Omental fat pad (tissue), 4 donors: ENCODE results near the gene TSGA10IP. TPM values are rescaled to one million over a fixed set of nuclear protein-coding genes. Genes with fewer than 3 reads are reported as not detected.

Experiments
- ATAC-seq: fragments of 150-250 bp; one replicate; pipeline ENCODE4 v1.9.1; 2016; ENCODE audit warnings: mild to moderate bottlenecking, moderate library complexity; ENCODE audit not compliant: low FRiP score
- DNase-seq: peaks from one replicate; pipeline ENCODE4 v3.0.0-alpha.2; 2019; ENCODE audit warnings: low spot score
- total RNA-seq, 4 donors: library from RNA; depleted of rRNA; stranded (reverse); fragments of >200 nt; gene quantifications; one replicate each; pipeline ENCODE4 v1.1.0, GENCODE V29; 2016
- TF ChIP-seq, protein P1 (sequence below), 3 donors: fragments of 450-650 bp; IDR thresholded peaks; one replicate each; pipeline ENCODE4 v1.5.1; 2016 to 2017; ENCODE audit warnings: antibody characterized with exemption in 3 of 3, mild to moderate bottlenecking in 3 of 3, moderate library complexity in 2 of 3

TSGA10IP gene
- total RNA-seq, 4 donors from 2014 or later = 0.24 TPM; not detected in 3

DNA sequence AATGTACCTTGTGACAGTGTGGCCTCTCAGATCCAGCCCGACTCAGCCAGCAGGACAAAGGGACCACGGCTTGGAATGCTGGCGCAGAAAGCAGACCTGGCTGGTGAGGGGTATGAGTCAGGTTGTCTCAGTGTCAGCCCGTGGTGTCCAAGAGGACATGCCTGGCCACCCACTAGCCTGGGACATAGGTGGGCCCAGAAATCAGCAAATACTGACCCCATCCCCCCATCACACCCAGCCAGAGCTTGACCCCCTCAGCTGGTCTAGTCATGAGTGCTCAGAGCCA is 61.6 kb downstream of the TSGA10IP start:
- DNase-seq (no peak), ATAC-seq (no peak)
- TF ChIP-seq, protein P1, sequence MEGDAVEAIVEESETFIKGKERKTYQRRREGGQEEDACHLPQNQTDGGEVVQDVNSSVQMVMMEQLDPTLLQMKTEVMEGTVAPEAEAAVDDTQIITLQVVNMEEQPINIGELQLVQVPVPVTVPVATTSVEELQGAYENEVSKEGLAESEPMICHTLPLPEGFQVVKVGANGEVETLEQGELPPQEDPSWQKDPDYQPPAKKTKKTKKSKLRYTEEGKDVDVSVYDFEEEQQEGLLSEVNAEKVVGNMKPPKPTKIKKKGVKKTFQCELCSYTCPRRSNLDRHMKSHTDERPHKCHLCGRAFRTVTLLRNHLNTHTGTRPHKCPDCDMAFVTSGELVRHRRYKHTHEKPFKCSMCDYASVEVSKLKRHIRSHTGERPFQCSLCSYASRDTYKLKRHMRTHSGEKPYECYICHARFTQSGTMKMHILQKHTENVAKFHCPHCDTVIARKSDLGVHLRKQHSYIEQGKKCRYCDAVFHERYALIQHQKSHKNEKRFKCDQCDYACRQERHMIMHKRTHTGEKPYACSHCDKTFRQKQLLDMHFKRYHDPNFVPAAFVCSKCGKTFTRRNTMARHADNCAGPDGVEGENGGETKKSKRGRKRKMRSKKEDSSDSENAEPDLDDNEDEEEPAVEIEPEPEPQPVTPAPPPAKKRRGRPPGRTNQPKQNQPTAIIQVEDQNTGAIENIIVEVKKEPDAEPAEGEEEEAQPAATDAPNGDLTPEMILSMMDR (IDR thresholded peaks at IDR 0.05) = no peak

DNA sequence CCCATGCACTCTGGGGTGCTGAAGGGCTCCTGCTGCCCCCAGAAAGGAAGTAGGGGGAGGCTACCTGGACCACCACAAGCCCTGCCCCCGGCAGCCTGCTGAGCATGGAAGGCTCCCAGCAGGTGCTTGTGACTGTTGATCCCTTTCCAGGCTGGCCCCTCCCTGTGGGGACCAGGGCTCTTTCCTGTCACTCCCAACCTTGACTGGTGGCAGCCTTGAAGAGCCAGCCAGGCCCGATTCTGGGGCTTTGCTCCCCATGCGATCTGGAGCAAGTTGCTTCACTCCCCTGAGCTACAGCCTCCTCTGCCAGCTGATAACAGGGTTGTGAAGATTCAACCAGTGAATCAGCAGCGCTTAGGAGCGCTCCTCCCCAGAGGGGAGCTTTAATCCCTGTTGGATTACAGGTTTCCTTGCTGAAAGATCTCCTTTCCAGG is 61.9 kb downstream of the TSGA10IP start:
- DNase-seq (no peak), ATAC-seq (no peak)
- TF ChIP-seq, protein P1 (IDR thresholded peaks at IDR 0.05) = no peak

DNA sequence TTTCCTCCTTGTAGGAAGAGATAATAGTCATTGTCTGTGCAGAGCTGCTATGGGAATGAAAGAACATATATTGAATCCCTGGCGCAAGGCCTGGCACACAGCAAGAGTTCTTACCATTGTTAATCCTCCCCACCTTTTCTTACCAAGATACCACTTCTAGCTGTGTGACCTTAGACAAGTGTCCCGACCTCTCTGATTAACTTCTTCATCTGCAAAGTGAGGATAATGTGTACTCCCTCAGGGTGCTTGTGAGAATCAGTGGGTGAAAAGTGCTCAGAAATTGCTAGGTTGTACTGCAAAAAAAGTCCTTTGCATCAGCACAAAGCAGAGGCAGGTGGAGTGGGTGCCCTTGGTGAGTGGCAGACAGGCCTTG is 62.8 kb downstream of the TSGA10IP start:
- TF ChIP-seq, protein P1 (IDR thresholded peaks at IDR 0.05) = no peak
- no peak for ATAC-seq
- no peak for DNase-seq

DNA sequence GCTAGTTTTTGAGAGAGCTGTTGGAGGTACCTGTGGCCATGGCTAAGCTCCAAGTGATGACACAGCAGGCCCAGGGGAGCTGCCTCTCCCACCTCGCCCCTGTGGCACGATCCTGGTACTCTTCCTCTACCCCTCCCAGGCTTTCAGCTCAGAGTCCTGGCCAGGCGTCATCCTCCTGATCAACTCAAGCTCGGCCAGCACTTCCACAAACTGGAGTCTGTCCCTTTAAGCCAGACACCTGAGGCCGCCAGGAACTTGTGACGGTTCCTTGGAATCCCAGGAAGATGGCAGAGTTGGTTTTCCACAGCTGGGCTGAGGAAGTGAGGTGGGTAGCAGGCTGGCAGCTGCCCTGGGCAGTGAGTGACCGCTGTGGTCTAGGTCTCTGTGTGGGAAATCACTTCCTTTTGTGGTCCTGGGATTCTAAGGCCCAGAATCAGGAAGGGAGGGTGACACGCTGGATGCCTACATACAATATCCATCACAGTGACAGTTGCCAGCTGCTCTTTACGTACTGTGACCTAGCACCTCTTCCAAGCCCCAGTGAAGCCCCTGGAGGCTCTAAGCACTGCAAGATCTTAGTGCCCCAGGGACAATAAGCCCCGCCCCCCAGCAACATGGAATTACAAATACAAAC is 63.3 kb downstream of the TSGA10IP start:
- ATAC-seq = no peak
- TF ChIP-seq, protein P1 (IDR thresholded peaks at IDR 0.05) = no peak

More for the DNA sequence above, 63.3 kb downstream of the TSGA10IP start:
- DNase-seq = no peak

Other genes starting within 250 kb of the TSGA10IP start
- gene KAT5, start 233.2 kb upstream of the TSGA10IP start, total RNA-seq = 10 to 100 TPM; 39.8 to 48.2 (median 44.7) TPM
- 100 to 1,000 TPM in 3 of 4 donors, 10 to 100 TPM in 1; 89.7 to 192 (median 125) TPM for gene RNASEH2C, start 224.7 kb upstream of the TSGA10IP start, total RNA-seq
- gene AP5B1, start 164.5 kb upstream of the TSGA10IP start, total RNA-seq = 10 to 100 TPM; 15.4 to 32.8 (median 30.9) TPM
- not detected for gene OVOL1, start 158.4 kb upstream of the TSGA10IP start, total RNA-seq
- gene SNX32, start 111.5 kb upstream of the TSGA10IP start, total RNA-seq = 1 to 10 TPM in 2 of 4 donors, under 1 TPM in 2; 0.79 to 1.6 (median 1.1) TPM
- gene CFL1, start 87.3 kb upstream of the TSGA10IP start, total RNA-seq = 100 to 1,000 TPM; 485 to 798 (median 586) TPM
- gene MUS81, start 85.0 kb upstream of the TSGA10IP start, total RNA-seq = 10 to 100 TPM; 25.9 to 60.8 (median 28.8) TPM
- gene EFEMP2, start 72.7 kb upstream of the TSGA10IP start, total RNA-seq = 10 to 100 TPM; 39.4 to 81.8 (median 66.1) TPM
- 1 to 10 TPM; 1.6 to 3.9 (median 2.8) TPM for gene CTSW, start 65.6 kb upstream of the TSGA10IP start, total RNA-seq
- 10 to 100 TPM; 48.8 to 66.4 (median 54.6) TPM for gene FIBP, start 57.0 kb upstream of the TSGA10IP start, total RNA-seq
- gene CCDC85B, start 54.8 kb upstream of the TSGA10IP start, total RNA-seq = 10 to 100 TPM; 40.2 to 85.9 (median 59.4) TPM
- 100 to 1,000 TPM in 2 of 4 donors, 10 to 100 TPM in 1, 1 to 10 TPM in 1; 2.8 to 223 (median 57.0) TPM for gene FOSL1, start 45.1 kb upstream of the TSGA10IP start, total RNA-seq
- 10 to 100 TPM; 14.0 to 18.8 (median 17.5) TPM for gene C11orf68, start 26.4 kb upstream of the TSGA10IP start, total RNA-seq
- gene DRAP1, start 26.1 kb upstream of the TSGA10IP start, total RNA-seq = 10 to 100 TPM; 53.0 to 88.6 (median 72.5) TPM
- gene SART1, start 16.3 kb downstream of the TSGA10IP start, total RNA-seq = 10 to 100 TPM; 22.5 to 62.4 (median 47.1) TPM
- 10 to 100 TPM; 24.6 to 58.2 (median 28.8) TPM for gene EIF1AD, start 56.7 kb downstream of the TSGA10IP start, total RNA-seq
- 10 to 100 TPM; 24.6 to 40.8 (median 33.0) TPM for gene BANF1, start 57.0 kb downstream of the TSGA10IP start, total RNA-seq
- 1 to 10 TPM in 2 of 4 donors, not detected in 2; 1.6 to 6.2 TPM for gene CST6, start 66.5 kb downstream of the TSGA10IP start, total RNA-seq
- gene CATSPER1, start 81.0 kb downstream of the TSGA10IP start, total RNA-seq = under 1 TPM in 2 of 4 donors, not detected in 2; 0.24 to 0.69 TPM
- 1 to 10 TPM in 1 of 4 donors, under 1 TPM in 1, not detected in 2; 0.19 to 1.2 TPM for gene GAL3ST3, start 103.7 kb downstream of the TSGA10IP start, total RNA-seq
- 100 to 1,000 TPM in 3 of 4 donors, 10 to 100 TPM in 1; 98.9 to 173 (median 140) TPM for gene SF3B2, start 106.9 kb downstream of the TSGA10IP start, total RNA-seq
- gene PACS1, start 124.8 kb downstream of the TSGA10IP start, total RNA-seq = 10 to 100 TPM; 24.5 to 41.1 (median 38.0) TPM